ENCODE data around the gene DAO.

DAO gene

DNA sequence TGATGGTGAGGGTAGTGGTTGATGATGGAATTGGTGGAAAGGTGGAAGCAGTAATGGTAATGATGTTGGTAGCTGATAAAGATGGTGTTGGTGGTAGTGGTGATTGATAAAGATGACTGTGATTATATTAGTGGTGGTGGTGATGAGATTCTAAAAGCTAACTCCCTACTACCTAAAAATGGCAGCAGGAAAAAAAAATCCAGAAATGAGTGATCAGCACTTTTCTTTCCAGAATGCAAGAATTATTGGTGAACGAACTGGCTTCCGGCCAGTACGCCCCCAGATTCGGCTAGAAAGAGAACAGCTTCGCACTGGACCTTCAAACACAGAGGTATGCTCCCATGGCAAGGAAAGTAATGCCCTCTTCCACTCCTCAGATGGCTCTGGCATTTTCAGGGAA is 19.3 kb downstream of the DAO start:
- Histone ChIP-seq H3K36me3 (ENCODE audit: control insufficient read depth in 2 of 2, insufficient read depth in 2 of 2, low read length in 2 of 2) (no peaks in the 10 kb centered on the region), H3K9ac (ENCODE audit: low read length in 2 of 2) (no peak overlapping the region), H3K27ac (ENCODE audit: low read length) (no peak overlapping the region), H3K27me3 (ENCODE audit: control insufficient read depth in 1 of 2, insufficient read depth in 2 of 2, low read length in 2 of 2) (peaks cover 0 to 9% of the 10 kb centered on the region in 2 donors), H3K4me1 (ENCODE audit: control insufficient read depth, insufficient read depth, low read length) (no peaks in the 10 kb centered on the region), H3K4me3 (ENCODE audit: low read length in 2 of 2) (no peak overlapping the region), H3K9me3 (ENCODE audit: control insufficient read depth in 2 of 2, low read length in 2 of 2) (no peaks in the 10 kb centered on the region)

GRCh38 chr12:108905725-108906124 is 25.8 kb downstream of the DAO start:
- Histone ChIP-seq H3K9ac (ENCODE audit: low read length in 2 of 2) (no peak overlapping the region), H3K4me1 (ENCODE audit: control insufficient read depth, insufficient read depth, low read length) (no peaks in the 10 kb centered on the region), H3K27ac (ENCODE audit: low read length) (no peak overlapping the region), H3K4me3 (ENCODE audit: low read length in 2 of 2) (no peak overlapping the region), H3K36me3 (ENCODE audit: control insufficient read depth in 2 of 2, insufficient read depth in 2 of 2, low read length in 2 of 2) (no peaks in the 10 kb centered on the region), H3K27me3 (ENCODE audit: control insufficient read depth in 1 of 2, insufficient read depth in 2 of 2, low read length in 2 of 2) (no peaks in the 10 kb centered on the region), H3K9me3 (ENCODE audit: control insufficient read depth in 2 of 2, low read length in 2 of 2) (no peaks in the 10 kb centered on the region)

DNA sequence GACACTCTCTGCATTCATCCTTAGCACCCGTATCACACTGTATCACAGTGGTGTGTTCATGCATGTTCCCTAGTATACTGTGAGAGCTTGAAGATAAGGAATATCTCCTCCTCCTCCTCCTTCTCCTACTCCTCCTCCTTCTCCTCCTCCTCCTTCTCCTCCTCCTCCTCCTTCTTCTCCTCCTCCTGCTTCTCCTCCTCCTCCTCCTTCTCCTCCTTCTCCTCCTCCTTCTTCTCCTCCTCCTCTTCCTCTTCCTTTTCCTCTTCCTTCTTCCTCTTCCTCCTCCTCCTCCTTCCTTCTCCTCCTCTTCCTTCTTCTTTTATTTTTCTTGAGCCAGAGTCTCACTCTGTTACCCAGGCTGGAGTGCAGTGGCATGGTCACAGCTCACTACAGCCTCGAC is 27.1 kb downstream of the DAO start:
- no peak overlapping the region for H3K27ac ChIP-seq (ENCODE audit: low read length)
- H3K9me3 ChIP-seq (ENCODE audit: control insufficient read depth in 2 of 2, low read length in 2 of 2) = no peaks in the 10 kb centered on the region
- H3K4me1 ChIP-seq (ENCODE audit: control insufficient read depth, insufficient read depth, low read length) = no peaks in the 10 kb centered on the region
- no peak overlapping the region for H3K4me3 ChIP-seq (ENCODE audit: low read length in 2 of 2)
- no peaks in the 10 kb centered on the region for H3K36me3 ChIP-seq (ENCODE audit: control insufficient read depth in 2 of 2, insufficient read depth in 2 of 2, low read length in 2 of 2)
- no peak overlapping the region for H3K9ac ChIP-seq (ENCODE audit: low read length in 2 of 2)
- no peaks in the 10 kb centered on the region for H3K27me3 ChIP-seq (ENCODE audit: control insufficient read depth in 1 of 2, insufficient read depth in 2 of 2, low read length in 2 of 2)

GRCh38 chr12:108907839-108908351 is 28.0 kb downstream of the DAO start:
- H3K9ac ChIP-seq (ENCODE audit: low read length in 2 of 2) = no peak overlapping the region
- H3K27ac ChIP-seq (ENCODE audit: low read length) = no peak overlapping the region
- no peaks in the 10 kb centered on the region for H3K27me3 ChIP-seq (ENCODE audit: control insufficient read depth in 1 of 2, insufficient read depth in 2 of 2, low read length in 2 of 2)
- no peaks in the 10 kb centered on the region for H3K9me3 ChIP-seq (ENCODE audit: control insufficient read depth in 2 of 2, low read length in 2 of 2)
- H3K36me3 ChIP-seq (ENCODE audit: control insufficient read depth in 2 of 2, insufficient read depth in 2 of 2, low read length in 2 of 2) = no peaks in the 10 kb centered on the region
- no peaks in the 10 kb centered on the region for H3K4me1 ChIP-seq (ENCODE audit: control insufficient read depth, insufficient read depth, low read length)
- no peak overlapping the region for H3K4me3 ChIP-seq (ENCODE audit: low read length in 2 of 2)

- H3K9ac ChIP-seq (ENCODE audit: low read length in 2 of 2) = no peak overlapping the region
- no peaks in the 10 kb centered on the region for H3K27me3 ChIP-seq (ENCODE audit: control insufficient read depth in 1 of 2, insufficient read depth in 2 of 2, low read length in 2 of 2)
- H3K4me1 ChIP-seq (ENCODE audit: control insufficient read depth, insufficient read depth, low read length) = no peaks in the 10 kb centered on the region
Measured at GRCh38 chr12:108910336-108910735, 30.4 kb downstream of the DAO start.

GRCh38 chr12:108911915-108912314 is 32.0 kb downstream of the DAO start:
- Histone ChIP-seq H3K9me3 (ENCODE audit: control insufficient read depth in 2 of 2, low read length in 2 of 2) (no peaks in the 10 kb centered on the region), H3K4me1 (ENCODE audit: control insufficient read depth, insufficient read depth, low read length) (no peaks in the 10 kb centered on the region), H3K36me3 (ENCODE audit: control insufficient read depth in 2 of 2, insufficient read depth in 2 of 2, low read length in 2 of 2) (no peaks in the 10 kb centered on the region), H3K27me3 (ENCODE audit: control insufficient read depth in 1 of 2, insufficient read depth in 2 of 2, low read length in 2 of 2) (no peaks in the 10 kb centered on the region), H3K27ac (ENCODE audit: low read length) (no peak overlapping the region), H3K4me3 (ENCODE audit: low read length in 2 of 2) (no peak overlapping the region), H3K9ac (ENCODE audit: low read length in 2 of 2) (no peak overlapping the region)

More at GRCh38 chr12:108910336-108910735, 30.4 kb downstream of the DAO start:
- no peak overlapping the region for H3K4me3 ChIP-seq (ENCODE audit: low read length in 2 of 2)
- H3K36me3 ChIP-seq (ENCODE audit: control insufficient read depth in 2 of 2, insufficient read depth in 2 of 2, low read length in 2 of 2) = no peaks in the 10 kb centered on the region
- no peaks in the 10 kb centered on the region for H3K9me3 ChIP-seq (ENCODE audit: control insufficient read depth in 2 of 2, low read length in 2 of 2)
- H3K27ac ChIP-seq (ENCODE audit: low read length) = no peak overlapping the region

DNA sequence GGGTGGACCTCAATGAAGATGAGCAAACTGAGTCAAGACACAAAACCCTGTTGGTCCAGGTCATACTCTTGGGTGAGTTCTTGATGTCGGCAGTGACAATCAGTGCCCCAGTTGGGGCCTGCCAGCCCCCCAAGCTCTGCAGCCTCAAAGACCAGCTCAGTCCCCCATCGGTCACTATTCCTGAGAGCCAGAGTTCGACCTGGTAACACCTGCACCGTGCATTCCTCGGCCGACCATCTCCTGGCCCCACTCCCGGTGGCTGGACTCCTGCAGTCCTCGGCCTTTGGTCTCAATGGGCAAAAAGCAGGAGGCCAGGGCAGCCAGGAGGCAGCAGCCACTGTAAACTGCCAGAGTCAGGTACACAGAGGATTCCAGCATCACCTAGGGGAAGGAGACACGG is 32.5 kb downstream of the DAO start:
- no peaks in the 10 kb centered on the region for H3K4me1 ChIP-seq (ENCODE audit: control insufficient read depth, insufficient read depth, low read length)
- H3K36me3 ChIP-seq (ENCODE audit: control insufficient read depth in 2 of 2, insufficient read depth in 2 of 2, low read length in 2 of 2) = no peaks in the 10 kb centered on the region
- no peak overlapping the region for H3K9ac ChIP-seq (ENCODE audit: low read length in 2 of 2)
- H3K27me3 ChIP-seq (ENCODE audit: control insufficient read depth in 1 of 2, insufficient read depth in 2 of 2, low read length in 2 of 2) = no peaks in the 10 kb centered on the region
- H3K9me3 ChIP-seq (ENCODE audit: control insufficient read depth in 2 of 2, low read length in 2 of 2) = no peaks in the 10 kb centered on the region
- no peak overlapping the region for H3K4me3 ChIP-seq (ENCODE audit: low read length in 2 of 2)
- no peak overlapping the region for H3K27ac ChIP-seq (ENCODE audit: low read length)

GRCh38 chr12:108914121-108914531 is 34.2 kb downstream of the DAO start:
- H3K27ac ChIP-seq (ENCODE audit: low read length) = no peak overlapping the region
- H3K36me3 ChIP-seq (ENCODE audit: control insufficient read depth in 2 of 2, insufficient read depth in 2 of 2, low read length in 2 of 2) = no peaks in the 10 kb centered on the region
- H3K9me3 ChIP-seq (ENCODE audit: control insufficient read depth in 2 of 2, low read length in 2 of 2) = no peaks in the 10 kb centered on the region
- no peaks in the 10 kb centered on the region for H3K27me3 ChIP-seq (ENCODE audit: control insufficient read depth in 1 of 2, insufficient read depth in 2 of 2, low read length in 2 of 2)
- H3K9ac ChIP-seq (ENCODE audit: low read length in 2 of 2) = no peak overlapping the region
- no peaks in the 10 kb centered on the region for H3K4me1 ChIP-seq (ENCODE audit: control insufficient read depth, insufficient read depth, low read length)
- H3K4me3 ChIP-seq (ENCODE audit: low read length in 2 of 2) = no peak overlapping the region

GRCh38 chr12:108915632-108916133 is 35.8 kb downstream of the DAO start:
- H3K36me3 ChIP-seq (ENCODE audit: control insufficient read depth in 2 of 2, insufficient read depth in 2 of 2, low read length in 2 of 2) = no peaks in the 10 kb centered on the region
- no peak overlapping the region for H3K9ac ChIP-seq (ENCODE audit: low read length in 2 of 2)
- no peaks in the 10 kb centered on the region for H3K4me1 ChIP-seq (ENCODE audit: control insufficient read depth, insufficient read depth, low read length)
- H3K27me3 ChIP-seq (ENCODE audit: control insufficient read depth in 1 of 2, insufficient read depth in 2 of 2, low read length in 2 of 2) = no peaks in the 10 kb centered on the region
- peaks cover 4 to 7% of the 10 kb centered on the region in 2 donors for H3K9me3 ChIP-seq (ENCODE audit: control insufficient read depth in 2 of 2, low read length in 2 of 2)
- H3K4me3 ChIP-seq (ENCODE audit: low read length in 2 of 2) = no peak overlapping the region
- H3K27ac ChIP-seq (ENCODE audit: low read length) = no peak overlapping the region

- Histone ChIP-seq H3K4me1 (ENCODE audit: control insufficient read depth, insufficient read depth, low read length) (no peaks in the 10 kb centered on the region), H3K4me3 (ENCODE audit: low read length in 2 of 2) (no peak overlapping the region), H3K9me3 (ENCODE audit: control insufficient read depth in 2 of 2, low read length in 2 of 2) (peaks cover 4 to 7% of the 10 kb centered on the region in 2 donors), H3K9ac (ENCODE audit: low read length in 2 of 2) (no peak overlapping the region), H3K36me3 (ENCODE audit: control insufficient read depth in 2 of 2, insufficient read depth in 2 of 2, low read length in 2 of 2) (no peaks in the 10 kb centered on the region), H3K27ac (ENCODE audit: low read length) (no peak overlapping the region), H3K27me3 (ENCODE audit: control insufficient read depth in 1 of 2, insufficient read depth in 2 of 2, low read length in 2 of 2) (no peaks in the 10 kb centered on the region)
Measured at GRCh38 chr12:108916336-108916735, 36.4 kb downstream of the DAO start.

DNA sequence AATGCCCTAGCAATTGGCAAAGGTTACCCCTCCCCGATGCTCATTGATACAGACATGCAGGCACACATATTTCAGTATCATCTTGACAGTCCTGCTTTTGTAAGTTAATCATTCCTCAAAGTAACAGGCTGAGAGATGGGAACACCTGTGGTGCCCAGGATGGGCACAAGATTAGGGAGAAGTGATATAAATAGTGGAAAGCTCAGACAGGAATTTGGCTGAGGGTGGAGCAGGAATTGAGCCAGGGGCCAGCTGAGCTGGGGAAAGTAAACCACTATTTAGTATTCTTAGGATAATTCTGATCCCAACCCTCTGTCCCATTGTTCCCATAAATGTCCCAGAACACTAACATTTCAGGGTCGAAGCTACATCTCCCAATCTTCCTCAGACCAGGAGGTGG is 38.3 kb downstream of the DAO start:
- Histone ChIP-seq H3K9ac (ENCODE audit: low read length in 2 of 2) (no peak overlapping the region), H3K36me3 (ENCODE audit: control insufficient read depth in 2 of 2, insufficient read depth in 2 of 2, low read length in 2 of 2) (no peaks in the 10 kb centered on the region), H3K27ac (ENCODE audit: low read length) (no peak overlapping the region), H3K4me1 (ENCODE audit: control insufficient read depth, insufficient read depth, low read length) (no peaks in the 10 kb centered on the region), H3K4me3 (ENCODE audit: low read length in 2 of 2) (no peak overlapping the region), H3K9me3 (ENCODE audit: control insufficient read depth in 2 of 2, low read length in 2 of 2) (peaks cover 8 to 10% of the 10 kb centered on the region in 2 donors), H3K27me3 (ENCODE audit: control insufficient read depth in 1 of 2, insufficient read depth in 2 of 2, low read length in 2 of 2) (no peaks in the 10 kb centered on the region)

Data from stomach smooth muscle (tissue), 2 donors.